Activated T-cell treated with anti-CD3 and anti-CD28 coated beads, Interleukin-2, amount 50 U/mL, for 24 hours (primary cell): ENCODE data around the gene HERC4.
"Not testable (repeated sequence)": the region's sequence is repeated elsewhere in the genome, so short reads cannot be mapped to it uniquely, and the experiment has no call there.

Source experiments
- DNase-seq: peaks from one replicate; pipeline ENCODE4 v3.0.0-alpha.2; 2020
- H3K27ac Mint-ChIP-seq: 2 replicates; pipeline ENCODE4 v1.8.0; 2020; ENCODE audit warnings: mild to moderate bottlenecking, mixed read lengths
- H3K27me3 Mint-ChIP-seq: 2 replicates; pipeline ENCODE4 v1.8.0; 2020; ENCODE audit warnings: mixed read lengths
- H3K36me3 Mint-ChIP-seq: 2 replicates; pipeline ENCODE4 v1.8.0; 2020; ENCODE audit warnings: low read depth, mixed read lengths
- H3K4me1 Mint-ChIP-seq: 2 replicates; pipeline ENCODE4 v1.8.0; 2020; ENCODE audit warnings: low read depth, mixed read lengths
- H3K4me3 Mint-ChIP-seq: 2 replicates; pipeline ENCODE4 v1.8.0; 2020; ENCODE audit warnings: mild to moderate bottlenecking, moderate library complexity, mixed read lengths
- H3K9me3 Mint-ChIP-seq: 2 replicates; pipeline ENCODE4 v1.8.0; 2020; ENCODE audit warnings: mixed read lengths

HERC4 gene

GRCh38 chr10:67924136-67924535 lies 150.9 kb downstream of the HERC4 start:
- H3K27ac Mint-ChIP-seq = no peak overlapping the region
- no peaks in the 10 kb centered on the region for H3K27me3 Mint-ChIP-seq
- H3K9me3 Mint-ChIP-seq = no peaks in the 10 kb centered on the region
- no peak overlapping the region for H3K4me3 Mint-ChIP-seq
- peaks cover 68% of the 10 kb centered on the region for H3K36me3 Mint-ChIP-seq
- DNase-seq = no peak
- peaks cover 1% of the 10 kb centered on the region for H3K4me1 Mint-ChIP-seq

- DNase-seq = no peak
- Mint-ChIP-seq H3K4me3 (no peak overlapping the region), H3K4me1 (peaks cover 1% of the 10 kb centered on the region), H3K36me3 (peaks cover 71% of the 10 kb centered on the region), H3K27me3 (no peaks in the 10 kb centered on the region), H3K9me3 (no peaks in the 10 kb centered on the region), H3K27ac (peak overlapping the region; percentile 33)
These were observed 151.5 kb downstream of the HERC4 start for GRCh38 chr10:67923551-67923950.

DNA sequence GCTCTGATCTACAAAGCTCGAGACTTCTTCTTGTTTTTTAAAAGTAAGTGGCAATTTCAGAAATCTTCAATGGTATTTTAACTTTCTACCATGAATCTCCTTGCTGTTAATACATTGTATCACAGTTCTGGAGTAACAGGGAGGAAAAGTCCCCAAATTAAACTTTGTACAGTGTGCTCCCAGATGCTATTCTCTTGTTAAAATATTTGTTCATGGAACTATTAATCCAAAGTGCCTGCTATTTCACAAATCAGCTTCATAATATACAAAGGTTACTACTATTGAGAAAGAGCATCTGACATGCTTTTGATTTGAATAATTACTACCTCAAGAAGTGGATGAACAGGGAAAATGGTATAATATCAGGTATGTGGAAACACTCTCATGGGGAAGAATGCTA lies 154.0 kb downstream of the HERC4 start:
- no peak overlapping the region for H3K4me3 Mint-ChIP-seq
- H3K27me3 Mint-ChIP-seq = no peaks in the 10 kb centered on the region
- peaks cover 73% of the 10 kb centered on the region for H3K36me3 Mint-ChIP-seq
- no peak for DNase-seq
- H3K9me3 Mint-ChIP-seq = no peaks in the 10 kb centered on the region
- H3K27ac Mint-ChIP-seq = peak overlapping the region; percentile 46
- H3K4me1 Mint-ChIP-seq = peaks cover 14% of the 10 kb centered on the region

- peaks cover 26% of the 10 kb centered on the region for H3K4me1 Mint-ChIP-seq
- H3K36me3 Mint-ChIP-seq = peaks cover 81% of the 10 kb centered on the region
- no peaks in the 10 kb centered on the region for H3K27me3 Mint-ChIP-seq
These were observed 157.4 kb downstream of the HERC4 start for GRCh38 chr10:67917679-67918078.

GRCh38 chr10:67917169-67917568 lies 157.9 kb downstream of the HERC4 start:
- Mint-ChIP-seq H3K4me3 (no peak overlapping the region), H3K4me1 (peaks cover 31% of the 10 kb centered on the region), H3K27ac (peak overlapping the region; percentile 57), H3K36me3 (peaks cover 81% of the 10 kb centered on the region), H3K27me3 (no peaks in the 10 kb centered on the region), H3K9me3 (no peaks in the 10 kb centered on the region)
- no peak for DNase-seq

More at GRCh38 chr10:67917679-67918078, 157.4 kb downstream of the HERC4 start:
- no peak overlapping the region for H3K4me3 Mint-ChIP-seq
- DNase-seq = no peak
- H3K27ac Mint-ChIP-seq = peak overlapping the region; percentile 57
- no peaks in the 10 kb centered on the region for H3K9me3 Mint-ChIP-seq

- H3K4me1 Mint-ChIP-seq = peaks cover 35% of the 10 kb centered on the region
- H3K27me3 Mint-ChIP-seq = no peaks in the 10 kb centered on the region
- H3K36me3 Mint-ChIP-seq = peaks cover 87% of the 10 kb centered on the region
- no peaks in the 10 kb centered on the region for H3K9me3 Mint-ChIP-seq
- H3K27ac Mint-ChIP-seq = peak overlapping the region; percentile 53
- DNase-seq = no peak
- no peak overlapping the region for H3K4me3 Mint-ChIP-seq
These were observed 160.2 kb downstream of the HERC4 start for GRCh38 chr10:67914777-67915340.

DNA sequence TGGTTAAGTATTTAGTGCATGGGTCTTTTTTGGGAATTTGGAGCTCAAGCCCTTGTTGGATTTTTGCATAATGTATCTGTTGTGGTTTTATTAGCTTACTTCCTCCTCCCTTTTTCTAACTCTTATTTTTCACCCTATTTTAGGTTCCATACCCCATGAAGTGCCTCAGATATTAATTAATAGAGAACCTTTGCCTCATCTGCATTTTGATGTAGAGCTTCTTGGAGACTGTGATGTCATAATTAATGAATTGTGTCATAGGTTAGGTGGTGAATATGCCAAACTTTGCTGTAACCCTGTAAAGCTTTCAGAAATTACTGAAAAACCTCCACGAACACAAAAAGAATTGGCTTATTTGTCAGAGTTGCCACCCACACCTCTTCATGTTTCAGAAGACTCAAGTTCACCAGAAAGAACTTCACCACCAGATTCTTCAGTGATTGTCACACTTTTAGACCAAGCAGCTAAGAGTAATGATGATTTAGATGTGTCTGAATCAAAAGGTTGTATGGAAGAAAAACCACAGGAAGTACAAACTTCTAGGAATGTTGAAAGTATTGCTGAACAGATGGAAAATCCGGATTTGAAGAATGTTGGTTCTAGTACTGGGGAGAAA lies 162.6 kb downstream of the HERC4 start:
- H3K36me3 Mint-ChIP-seq = peaks cover 91% of the 10 kb centered on the region
- no peaks in the 10 kb centered on the region for H3K9me3 Mint-ChIP-seq

DNA sequence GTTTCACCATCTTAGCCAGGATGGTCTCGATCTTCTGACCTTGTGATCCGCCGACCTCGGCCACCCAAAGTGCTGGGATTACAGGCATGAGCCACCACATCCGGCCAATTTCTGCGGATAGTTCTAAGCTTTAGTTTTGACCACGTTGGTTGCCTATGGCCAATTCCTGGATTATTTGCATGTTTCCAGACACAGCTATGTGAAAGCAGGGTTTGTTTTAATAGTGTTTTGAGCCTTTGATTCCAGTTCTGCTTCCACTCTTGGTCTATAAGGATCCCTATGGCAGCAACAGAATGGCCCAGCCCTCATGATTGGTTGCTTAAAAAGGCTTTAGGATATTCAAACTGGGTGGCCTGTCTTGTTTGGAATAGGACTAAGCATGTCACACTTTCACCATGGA lies 171.5 kb downstream of the HERC4 start:
- no peak for DNase-seq
- peak overlapping the region; percentile 37 for H3K27ac Mint-ChIP-seq
- no peak overlapping the region for H3K4me3 Mint-ChIP-seq
- H3K27me3 Mint-ChIP-seq = no peaks in the 10 kb centered on the region
- no peaks in the 10 kb centered on the region for H3K9me3 Mint-ChIP-seq
- H3K36me3 Mint-ChIP-seq = peaks cover 90% of the 10 kb centered on the region
- H3K4me1 Mint-ChIP-seq = peaks cover 19% of the 10 kb centered on the region

More for the DNA sequence above, 162.6 kb downstream of the HERC4 start:
- no peaks in the 10 kb centered on the region for H3K27me3 Mint-ChIP-seq
- H3K4me3 Mint-ChIP-seq = no peak overlapping the region
- peaks cover 35% of the 10 kb centered on the region for H3K4me1 Mint-ChIP-seq
- peak overlapping the region; percentile 80 for H3K27ac Mint-ChIP-seq
- DNase-seq = no peak

- Mint-ChIP-seq H3K4me3 (no peak overlapping the region), H3K27me3 (no peaks in the 10 kb centered on the region), H3K9me3 (no peaks in the 10 kb centered on the region), H3K4me1 (peaks cover 32% of the 10 kb centered on the region), H3K27ac (no peak overlapping the region), H3K36me3 (peaks cover 89% of the 10 kb centered on the region)
- no peak for DNase-seq
These were observed 181.4 kb downstream of the HERC4 start for GRCh38 chr10:67893637-67894036.

GRCh38 chr10:67884842-67885670 lies 190.0 kb downstream of the HERC4 start:
- Mint-ChIP-seq H3K9me3 (no peaks in the 10 kb centered on the region), H3K27me3 (no peaks in the 10 kb centered on the region)

DNA sequence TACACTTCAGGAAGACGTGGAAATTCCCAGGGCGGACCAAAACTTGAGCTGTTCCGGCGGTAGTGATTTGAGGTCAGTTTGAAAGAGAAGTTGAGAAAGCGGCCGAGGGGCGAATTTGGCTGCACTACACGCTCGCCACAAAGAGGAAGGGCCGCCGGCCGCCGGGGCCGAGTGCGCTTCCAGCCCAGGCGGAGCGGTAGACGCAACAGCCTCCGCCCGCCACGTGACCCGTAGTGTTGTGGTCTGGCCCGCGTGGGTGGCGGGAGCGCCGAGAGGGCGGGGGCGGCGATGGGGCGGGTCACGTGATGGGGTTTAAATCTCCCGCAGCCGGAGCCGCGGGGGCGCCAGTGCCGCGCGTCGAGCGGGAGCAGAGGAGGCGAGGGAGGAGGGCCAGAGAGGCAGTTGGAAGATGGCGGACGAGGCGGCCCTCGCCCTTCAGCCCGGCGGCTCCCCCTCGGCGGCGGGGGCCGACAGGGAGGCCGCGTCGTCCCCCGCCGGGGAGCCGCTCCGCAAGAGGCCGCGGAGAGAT lies 190.7 kb downstream of the HERC4 start, which contains the start of gene SIRT1:
TSS of gene SIRT1 (plus strand) at position 344 of the 529 bp plus-strand sequence. CDS start at position 410, 66 bp downstream.
- Mint-ChIP-seq H3K36me3 (peaks cover 37% of the 10 kb centered on the region), H3K4me3 (peak within 1 kb of the TSS; percentile 94), H3K27me3 (no peaks in the 10 kb centered on the region), H3K9me3 (no peaks in the 10 kb centered on the region), H3K4me1 (peaks cover 31% of the 10 kb centered on the region), H3K27ac (peak within 1 kb of the TSS; percentile 94)
- DNase-seq = peak; percentile 94

More at GRCh38 chr10:67884842-67885670, 190.0 kb downstream of the HERC4 start:
- peaks cover 44% of the 10 kb centered on the region for H3K36me3 Mint-ChIP-seq
- DNase-seq = peak; percentile 86
- H3K4me1 Mint-ChIP-seq = peaks cover 35% of the 10 kb centered on the region
- H3K27ac Mint-ChIP-seq = peak overlapping the region; percentile 90
- H3K4me3 Mint-ChIP-seq = peak overlapping the region; percentile 94

GRCh38 chr10:67883710-67884312 lies 191.3 kb downstream of the HERC4 start:
- Mint-ChIP-seq H3K27me3 (no peaks in the 10 kb centered on the region), H3K4me1 (peaks cover 26% of the 10 kb centered on the region), H3K36me3 (peaks cover 31% of the 10 kb centered on the region), H3K4me3 (peak overlapping the region; percentile 82), H3K27ac (peak overlapping the region; percentile 94), H3K9me3 (no peaks in the 10 kb centered on the region)
- no peak for DNase-seq

GRCh38 chr10:67878133-67878532 lies 196.9 kb downstream of the HERC4 start:
- no peaks in the 10 kb centered on the region for H3K9me3 Mint-ChIP-seq
- H3K4me1 Mint-ChIP-seq = no peaks in the 10 kb centered on the region
- no peaks in the 10 kb centered on the region for H3K27me3 Mint-ChIP-seq
- DNase-seq = no peak
- H3K27ac Mint-ChIP-seq = no peak overlapping the region
- H3K36me3 Mint-ChIP-seq = no peaks in the 10 kb centered on the region
- no peak overlapping the region for H3K4me3 Mint-ChIP-seq

- not testable (repeated sequence) for H3K27ac Mint-ChIP-seq, H3K27me3 Mint-ChIP-seq, H3K9me3 Mint-ChIP-seq, H3K36me3 Mint-ChIP-seq, H3K4me3 Mint-ChIP-seq, H3K4me1 Mint-ChIP-seq, DNase-seq
These were observed 197.7 kb downstream of the HERC4 start for GRCh38 chr10:67877421-67877820.
